ENCODE data around the gene TPO.
"Not testable (repeated sequence)": the region's sequence is repeated elsewhere in the genome, so short reads cannot be mapped to it uniquely, and the experiment has no call there.

Gene TPO

GRCh38 chr2:1413156-1413710 lies at the start of gene TPO:
Gene TPO (plus strand): TSS chr2:1413463. CDS start chr2:1414409, 946 bp downstream.
- DNase-seq = no peak

GRCh38 chr2:1366546-1367134 lies 46.6 kb upstream of the TPO start:
- no peak for DNase-seq

GRCh38 chr2:1367601-1368000 lies 45.7 kb upstream of the TPO start:
- no peak for DNase-seq

GRCh38 chr2:1369905-1370304 lies 43.4 kb upstream of the TPO start:
- no peak for DNase-seq

- DNase-seq = no peak
Observed at GRCh38 chr2:1370461-1370860, 42.8 kb upstream of the TPO start.

GRCh38 chr2:1371082-1371481 lies 42.2 kb upstream of the TPO start:
- DNase-seq = no peak

- no peak for DNase-seq
Observed at GRCh38 chr2:1373830-1374229, 39.4 kb upstream of the TPO start.

GRCh38 chr2:1374287-1374686 lies 39.0 kb upstream of the TPO start:
- DNase-seq = no peak

GRCh38 chr2:1375794-1376193 lies 37.5 kb upstream of the TPO start:
- no peak for DNase-seq

GRCh38 chr2:1377473-1377872 lies 35.8 kb upstream of the TPO start:
- no peak for DNase-seq

- DNase-seq = no peak
Observed at GRCh38 chr2:1378456-1379150, 34.7 kb upstream of the TPO start.

GRCh38 chr2:1381644-1382043 lies 31.6 kb upstream of the TPO start:
- DNase-seq = no peak

- not testable (repeated sequence) for DNase-seq
Observed at GRCh38 chr2:1387954-1388725, 25.1 kb upstream of the TPO start.

- not testable (repeated sequence) for DNase-seq
Observed at GRCh38 chr2:1390118-1390517, 23.1 kb upstream of the TPO start.

GRCh38 chr2:1393321-1393720 lies 19.9 kb upstream of the TPO start:
- DNase-seq = no peak

- DNase-seq = no peak
Observed at GRCh38 chr2:1394709-1395408, 18.4 kb upstream of the TPO start.

- no peak for DNase-seq
Observed at GRCh38 chr2:1397350-1397749, 15.9 kb upstream of the TPO start.

- DNase-seq = no peak
Observed at GRCh38 chr2:1398191-1398590, 15.1 kb upstream of the TPO start.

GRCh38 chr2:1400943-1401735 lies 12.1 kb upstream of the TPO start:
- DNase-seq = no peak

GRCh38 chr2:1402064-1402463 lies 11.2 kb upstream of the TPO start:
- no peak for DNase-seq

- no peak for DNase-seq
Observed at GRCh38 chr2:1403565-1403964, 9.7 kb upstream of the TPO start.

- no peak for DNase-seq
Observed at GRCh38 chr2:1405124-1405523, 8.1 kb upstream of the TPO start.

Data from activated CD4-positive, alpha-beta T cell treated with anti-CD3 and anti-CD28 coated beads for 1 hour (primary cell).